HepG2 (cell line): Measurements from ENCODE around the gene SMAD7. TPM values are rescaled to one million over a fixed set of nuclear protein-coding genes. Genes with fewer than 3 reads are reported as not detected.

Experiments used
- ATAC-seq: fragments of 200-7000 bp; cut with Tn5 transposase; 3 replicates; pipeline ENCODE4 v1.9.1; 2020; ENCODE audit warnings: mild to moderate bottlenecking, moderate library complexity
- BruUV-seq: library from RNA; stranded (reverse); fragments of 400-500 nt; replicated peaks from 2 replicates; lab custom pipeline; 2021; lab: Mats Ljungman, UMichigan
- CTCF ChIA-PET: fragments of 300-600 bp; formaldehyde crosslinking; extraction: SDS; loops from one replicate; lab custom pipeline; 2021; ENCODE audit warnings: low total read pairs, inconsistent platforms, low intra/inter-chr PET ratio; lab: Yijun Ruan, JAX
- POLR2A ChIA-PET: fragments of 350-600 bp; sonication (Branson Sonifier 250); formaldehyde crosslinking; loops from one replicate; lab custom pipeline; 2020; ENCODE audit warnings: antibody characterized with exemption, inconsistent platforms; lab: Yijun Ruan, JAX
- DNase-seq: peaks from one replicate; pipeline ENCODE4 v3.0.0-alpha.2; 2015; ENCODE audit warnings: low spot score
- FAIRE-seq: peaks from 3 replicates; lab custom pipeline; 2011; peaks lifted over from hg19 to GRCh38; lab: Jason Lieb, UNC
- H2AFZ ChIP-seq: one replicate; pipeline ENCODE4 v1.6.1; 2011; ENCODE audit warnings: low read length, inconsistent platforms
- H3K27ac ChIP-seq: fragments of 300-600 bp; 3 replicates; pipeline ENCODE4 v1.8.0; 2011; ENCODE audit warnings: mixed run types, mild to moderate bottlenecking, mixed read lengths, low read length, inconsistent platforms; ENCODE audit not compliant: insufficient read depth; ENCODE audit errors: extremely low read length
- H3K27me3 ChIP-seq, 2 experiments: fragments of 200-600 bp in 1 of 2; 2 replicates in 1 of 2; 3 replicates in 1 of 2; pipeline versions ENCODE4 v1.6.0 to v1.8.0; 2011; ENCODE audit warnings: low read length in 2 of 2, mild to moderate bottlenecking in 2 of 2, moderate library complexity in 2 of 2, inconsistent platforms in 1 of 2; ENCODE audit not compliant: insufficient read depth in 2 of 2, control insufficient read depth in 1 of 2
- H3K36me3 ChIP-seq, 2 experiments: fragments of 200-600 bp in 1 of 2; replicated peaks in 1 of 2; 2 replicates in 1 of 2; 3 replicates in 1 of 2; pipeline versions ENCODE4 v1.5.1 to v1.8.0; 2011; ENCODE audit warnings: low read length in 2 of 2, inconsistent platforms in 1 of 2; ENCODE audit not compliant: insufficient read depth in 2 of 2, control insufficient read depth in 1 of 2
- H3K4me1 ChIP-seq: 2 replicates; pipeline ENCODE4 v1.5.1; 2012; ENCODE audit warnings: low read length, inconsistent platforms; ENCODE audit not compliant: insufficient read depth
- H3K4me2 ChIP-seq: 2 replicates; pipeline ENCODE4 v1.6.0; 2011; ENCODE audit warnings: low read depth, low read length, inconsistent platforms
- H3K4me3 ChIP-seq, 3 experiments: fragments of 200-600 bp in 1 of 3; sonication (generic), shearing (Covaris generic) in 1 of 3; replicated peaks in 1 of 3; 2 replicates each; pipeline ENCODE4 v1.5.1; 2011 to 2016; ENCODE audit warnings: low read length in 3 of 3, inconsistent platforms in 2 of 3, low read depth in 2 of 3, mild to moderate bottlenecking in 2 of 3, control low read depth in 1 of 3, mixed read lengths in 1 of 3; ENCODE audit not compliant: insufficient read depth in 1 of 3
- H3K79me2 ChIP-seq: one replicate; pipeline ENCODE4 v1.6.1; 2011; ENCODE audit warnings: low read length, inconsistent platforms; ENCODE audit not compliant: insufficient read depth
- H3K9ac ChIP-seq: 2 replicates; pipeline ENCODE4 v1.6.0; 2011; ENCODE audit warnings: mild to moderate bottlenecking, low read depth, low read length, inconsistent platforms; ENCODE audit not compliant: insufficient read depth
- H3K9me3 ChIP-seq: 2 replicates; pipeline ENCODE4 v1.5.1; 2012; ENCODE audit warnings: mild to moderate bottlenecking, low read length
- H4K20me1 ChIP-seq: 2 replicates; pipeline ENCODE4 v1.6.0; 2011; ENCODE audit warnings: inconsistent platforms, mild to moderate bottlenecking, low read length, moderate library complexity; ENCODE audit not compliant: insufficient read depth
- CBX1 ChIP-seq: IDR thresholded peaks from one replicate; pipeline ENCODE4 v1.6.1; 2016; ENCODE audit warnings: antibody characterized with exemption, low read depth
- NR2F2 ChIP-seq: IDR thresholded peaks from 2 replicates; pipeline ENCODE4 v1.6.1; 2012; ENCODE audit warnings: low read depth, inconsistent platforms, borderline replicate concordance
- NR3C1 ChIP-seq: sonication (generic); formaldehyde crosslinking; IDR thresholded peaks from 2 replicates; pipeline ENCODE4 v1.4.0; 2020; ENCODE audit warnings: missing genetic modification reagents
- SIN3A ChIP-seq: IDR thresholded peaks from 2 replicates; pipeline ENCODE4 v1.6.1; 2011; ENCODE audit warnings: low read depth, mild to moderate bottlenecking, control low read depth, low read length, borderline replicate concordance
- SKI ChIP-seq: fragments of 450-650 bp; IDR thresholded peaks from one replicate; pipeline ENCODE4 v1.6.1; 2018; ENCODE audit warnings: mild to moderate bottlenecking; ENCODE audit not compliant: partially characterized antibody
- ZFP1 ChIP-seq: IDR thresholded peaks from 2 replicates; pipeline ENCODE4 v1.6.1; 2016
- ZFP82 ChIP-seq: sonication (generic); formaldehyde crosslinking; IDR thresholded peaks from 2 replicates; pipeline ENCODE4 v1.5.1; 2020; ENCODE audit warnings: mild to moderate bottlenecking, missing genetic modification reagents, borderline replicate concordance
- ZFX ChIP-seq: sonication (generic); formaldehyde crosslinking; IDR thresholded peaks from 2 replicates; pipeline ENCODE4 v1.4.0; 2020; ENCODE audit warnings: mild to moderate bottlenecking, low read depth, missing genetic modification reagents, moderate library complexity
- ZNF138 ChIP-seq: sonication (generic); formaldehyde crosslinking; IDR thresholded peaks from 2 replicates; pipeline ENCODE4 v1.5.0; 2020; ENCODE audit warnings: mild to moderate bottlenecking, low read depth, missing genetic modification reagents
- ZNF337 ChIP-seq: sonication (generic); formaldehyde crosslinking; IDR thresholded peaks from 2 replicates; pipeline ENCODE4 v1.5.1; 2020; ENCODE audit warnings: missing genetic modification reagents, low read depth, mild to moderate bottlenecking, borderline replicate concordance
- ZNF607 ChIP-seq: sonication (generic); formaldehyde crosslinking; IDR thresholded peaks from 2 replicates; pipeline ENCODE4 v1.5.1; 2020; ENCODE audit warnings: missing genetic modification reagents, mild to moderate bottlenecking, borderline replicate concordance
- WGBS: methylation state at CpG from one replicate; pipeline ENCODE4 v1.1.6; 2017; ENCODE audit warnings: low lambda C conversion rate; 5-methylcytosine and 5-hydroxymethylcytosine counted together
- in situ Hi-C: cut with HindIII; loops from 2 replicates; pipeline ENCODE4 v1.10.0; 2017; ENCODE audit warnings: low pct_unique_long_range_greater_than_20kb; ENCODE audit not compliant: extremely low pct_ligation_motif_present
- intact Hi-C: fragments of 100-400 bp; cut with micrococcal nuclease; formaldehyde crosslinking; loops from one replicate; pipeline ENCODE4 v1.10.0; 2022; ENCODE audit not compliant: unreplicated experiment
- polyA plus RNA-seq, 8 experiments: library from polyadenylated mRNA; depleted of rRNA in 3 of 8; stranded (reverse) in 7 of 8; unstranded in 1 of 8; fragments of >200 nt; fragmentation: Illumina TruSeq in 4 of 8; extraction: Trizol in 4 of 8; gene quantifications; 2 replicates each; pipeline versions ENCODE4 v1.2.1 to v1.2.3, GENCODE V29; 2011 to 2016; ENCODE audit warnings: low read depth in 4 of 8, missing spikeins in 1 of 8, mixed read lengths in 1 of 8; ENCODE audit not compliant: insufficient read depth in 1 of 8
- total RNA-seq, 5 experiments: library from RNA; depleted of rRNA; stranded (reverse); fragments of >200 nt; fragmentation: Illumina TruSeq; extraction: Trizol; gene quantifications; 2 replicates each; pipeline ENCODE4 v1.2.3, GENCODE V29; 2016; ENCODE audit warnings: low read depth in 1 of 5
- TF ChIP-seq, protein P1 (sequence below): sonication (generic); formaldehyde crosslinking; IDR thresholded peaks from 2 replicates; pipeline ENCODE4 v1.8.1; 2023; ENCODE audit warnings: mild to moderate bottlenecking, moderate library complexity, missing genetic modification reagents
- TF ChIP-seq, protein P2 (sequence below): sonication (generic); formaldehyde crosslinking; IDR thresholded peaks from 2 replicates; pipeline ENCODE4 v1.8.0; 2022; ENCODE audit warnings: low read depth, missing genetic modification reagents
- TF ChIP-seq, protein P3 (sequence below): conservative IDR thresholded peaks from 2 replicates; pipeline ENCODE4 v1.6.1; 2018; ENCODE audit warnings: missing genetic modification reagents

SMAD7 gene
- total and polyA plus RNA-seq, 2 of the 13 experiments (the other 11 are each of a cell fraction or from before 2014, with no cell fraction given), result 17.4 to 24.7 TPM

DNA sequence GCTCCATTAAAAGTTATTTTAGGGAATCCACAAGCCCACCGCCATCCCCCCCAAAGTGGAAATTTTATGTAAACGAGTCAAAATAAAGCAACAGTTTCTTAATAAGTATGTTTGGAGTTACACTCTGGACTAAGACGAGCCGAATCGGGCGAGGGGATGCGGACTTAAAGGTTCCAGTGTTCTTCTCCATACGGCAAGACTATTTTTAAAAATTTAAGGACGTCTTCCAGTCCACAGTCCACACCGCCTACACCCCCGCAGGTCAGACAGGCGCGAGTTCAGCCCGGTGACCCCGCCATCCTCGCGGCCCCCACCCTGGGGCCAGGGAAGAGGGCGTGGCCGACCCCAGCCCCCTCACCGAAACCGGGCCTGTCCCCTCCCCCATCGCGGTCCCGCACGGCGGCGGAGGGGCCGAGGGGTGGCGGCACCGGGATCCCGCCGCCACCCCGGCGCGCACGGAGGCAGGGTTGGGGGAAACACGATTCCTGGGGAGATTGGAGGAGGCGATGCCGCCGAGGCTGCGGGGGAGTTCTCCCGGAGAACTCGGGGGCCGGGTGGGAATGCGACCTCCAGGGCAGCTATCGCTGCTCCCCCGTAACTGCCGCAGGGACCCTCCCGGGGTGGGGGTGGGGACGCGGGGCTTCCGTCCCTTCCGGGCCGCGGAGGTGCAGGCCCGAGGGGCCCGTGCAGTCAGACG is 24.5 kb upstream of the SMAD7 start:
- H3K9ac ChIP-seq, result peak overlapping the region; percentile 62
- H3K4me1 ChIP-seq, result peaks cover 37% of the 10 kb centered on the region
- ATAC-seq (peak; percentile 29), FAIRE-seq (no peak), DNase-seq (no peak)
- peak overlapping the region; percentile 76 for H3K4me2 ChIP-seq
- no peak overlapping the region for H3K27ac ChIP-seq
- H3K36me3 ChIP-seq, result no peaks in the 10 kb centered on the region
- H3K79me2 ChIP-seq, result no peaks in the 10 kb centered on the region
- peaks cover 2 to 18% of the 10 kb centered on the region in 2 experiments for H3K27me3 ChIP-seq
- no peaks in the 10 kb centered on the region for H4K20me1 ChIP-seq
- BruUV-seq, result no TSS peak
- no peaks in the 10 kb centered on the region for H3K9me3 ChIP-seq
- intact Hi-C loops, result loop anchor here (2.0 kb wide), 1 partner anchor 14 kb away; no protein-coding TSS in a partner anchor
- CTCF ChIA-PET, result no interaction called here
- POLR2A ChIA-PET, result interaction anchor here (0.7 to 2.3 kb wide), 2 partner anchors 13 to 23 kb away, joined by 3 to 8 read pairs; no protein-coding TSS in a partner anchor
- H3K4me3 ChIP-seq, result peak overlapping the region; percentile 68 to 77 (median 73); a peak in 5 of 6 replicates
- in situ Hi-C loops, result no loop called here
- WGBS, result 6% methylated on average over 15 of the region's 58 CpGs
- H2AFZ ChIP-seq, result no peak overlapping the region
- TF ChIP-seq ZFP82 (CRISPR knock-in tag) (0 out of 2 replicates have a peak, but pooled peaks have one; percentile 18), CBX1 (no peak), NR3C1 (CRISPR knock-in tag) (no peak), ZFP1 (CRISPR knock-in tag) (no peak), NR2F2 (no peak), ZNF337 (CRISPR knock-in tag) (0 out of 2 replicates have a peak, but pooled peaks have one; percentile 44), SIN3A (no peak), ZNF607 (0 out of 2 replicates have a peak, but pooled peaks have one; percentile 25), ZFX (CRISPR knock-in tag) (peak; percentile 54), ZNF138 (CRISPR knock-in tag) (no peak), SKI (no peak)
- TF ChIP-seq, protein P1, sequence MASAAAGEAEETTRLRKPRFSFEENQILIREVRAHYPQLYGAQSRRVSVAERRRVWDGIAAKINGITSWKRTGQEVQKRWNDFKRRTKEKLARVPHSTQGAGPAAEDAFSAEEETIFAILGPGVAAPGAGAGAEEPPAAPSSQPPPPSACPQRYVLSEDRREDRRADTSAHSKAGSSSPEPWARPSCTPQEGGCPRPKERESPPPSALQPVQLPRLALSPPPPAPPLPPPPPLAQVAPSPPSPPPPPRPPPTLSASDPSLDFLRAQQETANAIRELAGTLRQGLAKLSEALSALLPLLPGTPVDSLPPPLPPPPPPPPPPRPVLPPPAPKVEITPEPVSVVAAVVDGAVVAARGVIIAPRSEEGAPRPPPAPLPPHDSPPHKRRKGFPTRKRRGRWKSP (CRISPR knock-in tag), result 0 out of 2 replicates have a peak, but pooled peaks have one; percentile 36
- TF ChIP-seq, protein P2, sequence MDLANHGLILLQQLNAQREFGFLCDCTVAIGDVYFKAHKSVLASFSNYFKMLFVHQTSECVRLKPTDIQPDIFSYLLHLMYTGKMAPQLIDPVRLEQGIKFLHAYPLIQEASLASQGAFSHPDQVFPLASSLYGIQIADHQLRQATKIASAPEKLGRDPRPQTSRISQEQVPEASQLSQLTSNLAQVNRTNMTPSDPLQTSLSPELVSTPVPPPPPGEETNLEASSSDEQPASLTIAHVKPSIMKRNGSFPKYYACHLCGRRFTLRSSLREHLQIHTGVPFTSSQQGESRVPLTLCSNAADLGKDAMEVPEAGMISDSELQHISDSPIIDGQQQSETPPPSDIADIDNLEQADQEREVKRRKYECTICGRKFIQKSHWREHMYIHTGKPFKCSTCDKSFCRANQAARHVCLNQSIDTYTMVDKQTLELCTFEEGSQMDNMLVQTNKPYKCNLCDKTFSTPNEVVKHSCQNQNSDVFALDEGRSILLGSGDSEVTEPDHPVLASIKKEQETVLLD (CRISPR knock-in tag), result peak; percentile 35; the same call in 1 of the 2 replicates
- TF ChIP-seq, protein P3, sequence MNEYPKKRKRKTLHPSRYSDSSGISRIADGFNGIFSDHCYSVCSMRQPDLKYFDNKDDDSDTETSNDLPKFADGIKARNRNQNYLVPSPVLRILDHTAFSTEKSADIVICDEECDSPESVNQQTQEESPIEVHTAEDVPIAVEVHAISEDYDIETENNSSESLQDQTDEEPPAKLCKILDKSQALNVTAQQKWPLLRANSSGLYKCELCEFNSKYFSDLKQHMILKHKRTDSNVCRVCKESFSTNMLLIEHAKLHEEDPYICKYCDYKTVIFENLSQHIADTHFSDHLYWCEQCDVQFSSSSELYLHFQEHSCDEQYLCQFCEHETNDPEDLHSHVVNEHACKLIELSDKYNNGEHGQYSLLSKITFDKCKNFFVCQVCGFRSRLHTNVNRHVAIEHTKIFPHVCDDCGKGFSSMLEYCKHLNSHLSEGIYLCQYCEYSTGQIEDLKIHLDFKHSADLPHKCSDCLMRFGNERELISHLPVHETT (CRISPR knock-in tag), result 0 out of 2 replicates have a peak, but pooled peaks have one; percentile 9
